GM18907 (cell line): ENCODE results near the gene RFX7.

Experiments
- ATAC-seq: cut with Tn5 transposase; IDR thresholded peaks from one replicate; pipeline ENCODE4 v1.9.1; 2021; ENCODE audit warnings: mild to moderate bottlenecking, moderate library complexity; ENCODE audit not compliant: unreplicated experiment

The RFX7 gene

DNA sequence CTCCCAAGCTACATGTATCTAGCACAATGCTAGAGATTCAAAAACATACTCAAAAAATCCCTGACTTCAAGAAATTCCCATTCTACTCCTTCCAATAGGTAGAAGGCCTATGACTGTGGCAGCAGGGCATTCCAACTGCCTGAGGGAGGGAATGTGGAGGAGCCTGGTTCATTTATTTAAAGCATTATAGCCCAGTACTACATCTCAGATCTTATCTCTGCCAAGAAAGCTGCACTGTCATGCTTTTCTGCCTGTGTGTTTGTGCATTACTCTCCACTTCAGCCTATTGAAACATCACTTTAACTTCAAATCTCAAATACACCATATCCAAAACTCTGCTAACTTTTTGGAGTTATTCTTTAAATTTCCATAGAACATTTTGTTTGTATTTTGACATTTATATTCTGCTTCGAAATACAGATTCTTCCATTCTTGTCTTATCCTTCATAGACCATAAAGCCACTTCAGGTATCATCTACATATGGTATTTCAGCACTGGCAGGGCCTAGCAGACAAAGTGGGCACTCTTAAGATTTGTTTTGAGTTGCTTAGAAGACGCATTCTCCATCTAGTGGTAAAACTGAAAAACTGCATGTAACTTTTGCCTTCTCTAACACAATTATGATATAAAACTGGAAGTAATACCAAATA, 191.2 kb downstream of the RFX7 start:
- ATAC-seq: peak; percentile 69

DNA sequence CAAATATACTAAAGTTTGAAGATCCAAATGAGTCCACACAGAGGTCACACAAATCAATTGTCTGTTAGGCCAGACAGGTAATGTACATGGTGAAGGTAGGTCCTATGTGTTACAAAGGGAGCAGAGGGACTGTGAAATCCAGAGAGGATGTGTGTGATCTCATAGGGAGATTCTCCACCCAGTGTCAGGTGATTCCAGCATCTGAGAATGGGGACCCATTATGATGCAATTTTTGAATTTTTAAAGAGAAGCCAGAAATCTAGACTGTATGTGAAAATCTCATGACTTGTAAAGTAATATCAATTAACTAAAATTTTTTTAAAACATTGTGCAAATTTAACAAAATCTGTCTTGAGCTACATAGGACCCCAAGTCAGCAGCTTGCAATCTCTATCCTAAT, 192.0 kb downstream of the RFX7 start:
- no peak for ATAC-seq

DNA sequence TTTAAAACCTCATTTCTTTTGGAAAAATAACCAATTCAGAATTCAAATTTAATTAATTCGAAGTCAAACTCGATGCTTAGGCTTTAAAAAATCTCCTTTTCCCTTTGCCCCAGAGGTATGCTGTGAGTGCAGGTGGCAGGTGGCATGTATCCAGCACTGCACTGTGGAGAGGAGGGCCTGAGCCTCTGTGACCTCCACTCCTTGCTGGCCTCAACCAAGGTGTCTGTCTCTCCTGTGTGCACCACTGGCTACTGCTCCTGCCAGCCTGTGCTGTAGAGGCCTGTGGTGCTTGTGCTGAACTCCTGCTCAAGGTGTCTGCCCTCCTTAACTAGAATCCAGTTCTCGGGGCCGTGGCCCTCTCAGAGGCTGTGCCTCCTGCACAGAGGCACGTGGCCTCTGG, 194.1 kb downstream of the RFX7 start:
- no peak for ATAC-seq

- no peak for ATAC-seq
These were observed 196.3 kb downstream of the RFX7 start for GRCh38 chr15:56047354-56047753.

- ATAC-seq: no peak
These were observed 198.5 kb downstream of the RFX7 start for GRCh38 chr15:56045068-56045748.

GRCh38 chr15:56042982-56043980, 200.4 kb downstream of the RFX7 start:
- peak; percentile 67 for ATAC-seq

- ATAC-seq: no peak
These were observed 201.2 kb downstream of the RFX7 start for GRCh38 chr15:56042498-56042897.

- no peak for ATAC-seq
These were observed 201.6 kb downstream of the RFX7 start for GRCh38 chr15:56042031-56042430.

- ATAC-seq: no peak
These were observed 203.3 kb downstream of the RFX7 start for GRCh38 chr15:56040081-56041035.

- ATAC-seq: no peak
These were observed 205.0 kb downstream of the RFX7 start for GRCh38 chr15:56038707-56039106.

- no peak for ATAC-seq
These were observed 205.7 kb downstream of the RFX7 start for GRCh38 chr15:56038015-56038414.
